Glomerular endothelial cell (primary cell): Measurements from ENCODE around the gene KCNQ4. TPM values are rescaled to one million over a fixed set of nuclear protein-coding genes. Genes with fewer than 3 reads are reported as not detected.

Experiments
- DNase-seq: peaks from one replicate; pipeline ENCODE4 v3.0.0-alpha.2; 2011; ENCODE audit warnings: low read depth, low spot score; ENCODE audit errors: extremely low read depth
- total RNA-seq: library from RNA; depleted of rRNA; stranded (reverse); fragments of >200 nt; gene quantifications from 2 replicates; pipeline ENCODE4 v1.2.3, GENCODE V29; 2015

The KCNQ4 gene
- total RNA-seq, 1 donor from 2014 or later: 0.12 TPM

DNA sequence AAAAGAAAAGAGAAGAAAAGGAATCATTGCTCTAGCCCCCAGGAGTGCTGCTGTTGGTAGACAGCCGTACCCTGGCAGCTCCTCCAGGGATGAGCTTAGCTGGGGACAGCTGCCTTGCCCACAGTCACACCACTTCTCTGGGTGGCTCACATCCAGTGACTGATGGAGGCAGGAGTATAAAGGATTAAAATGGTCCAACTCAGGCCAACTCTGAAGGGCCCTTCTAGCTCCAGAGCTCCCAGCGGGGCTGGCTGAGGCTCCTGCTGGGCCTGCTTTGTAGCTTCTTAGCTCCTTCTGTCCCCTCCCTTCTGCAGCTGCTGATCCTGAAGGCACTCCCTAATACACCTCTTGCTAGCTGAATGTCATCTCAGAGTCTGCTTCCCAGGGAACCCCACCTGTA, 74.2 kb downstream of the KCNQ4 start:
- DNase-seq: no peak

DNA sequence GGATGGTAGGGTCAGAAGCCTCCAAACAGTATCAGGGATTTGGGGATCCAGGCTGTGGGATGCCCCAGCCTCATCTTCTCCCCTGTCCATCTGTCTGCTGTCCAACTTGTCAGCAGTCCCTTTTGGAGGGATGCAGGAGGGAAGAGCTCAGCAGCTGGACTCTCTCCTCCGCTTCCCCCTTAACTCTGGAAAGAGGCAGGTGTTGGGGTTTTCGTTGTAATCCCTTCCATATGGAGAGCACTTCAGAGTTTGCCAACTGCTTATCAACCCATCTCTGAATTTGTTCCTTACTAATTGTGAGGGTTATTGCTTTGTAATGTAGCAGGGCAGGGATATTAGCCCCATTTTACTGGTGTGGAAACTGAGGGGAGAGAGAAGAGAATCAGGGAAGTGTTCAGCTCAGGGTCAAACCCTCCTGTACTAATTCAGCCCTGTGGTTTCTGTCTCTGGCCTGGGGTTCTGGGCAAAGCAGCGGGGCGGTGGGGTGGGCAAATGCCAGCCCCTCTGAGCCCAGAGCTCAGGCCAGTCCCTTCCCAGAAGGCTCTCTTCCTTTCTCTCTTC, 75.3 kb downstream of the KCNQ4 start:
- DNase-seq: no peak

GRCh38 chr1:40860706-40861223, 77.2 kb downstream of the KCNQ4 start:
- no peak for DNase-seq

GRCh38 chr1:40861224-40862003, 77.8 kb downstream of the KCNQ4 start:
- DNase-seq: no peak

DNA sequence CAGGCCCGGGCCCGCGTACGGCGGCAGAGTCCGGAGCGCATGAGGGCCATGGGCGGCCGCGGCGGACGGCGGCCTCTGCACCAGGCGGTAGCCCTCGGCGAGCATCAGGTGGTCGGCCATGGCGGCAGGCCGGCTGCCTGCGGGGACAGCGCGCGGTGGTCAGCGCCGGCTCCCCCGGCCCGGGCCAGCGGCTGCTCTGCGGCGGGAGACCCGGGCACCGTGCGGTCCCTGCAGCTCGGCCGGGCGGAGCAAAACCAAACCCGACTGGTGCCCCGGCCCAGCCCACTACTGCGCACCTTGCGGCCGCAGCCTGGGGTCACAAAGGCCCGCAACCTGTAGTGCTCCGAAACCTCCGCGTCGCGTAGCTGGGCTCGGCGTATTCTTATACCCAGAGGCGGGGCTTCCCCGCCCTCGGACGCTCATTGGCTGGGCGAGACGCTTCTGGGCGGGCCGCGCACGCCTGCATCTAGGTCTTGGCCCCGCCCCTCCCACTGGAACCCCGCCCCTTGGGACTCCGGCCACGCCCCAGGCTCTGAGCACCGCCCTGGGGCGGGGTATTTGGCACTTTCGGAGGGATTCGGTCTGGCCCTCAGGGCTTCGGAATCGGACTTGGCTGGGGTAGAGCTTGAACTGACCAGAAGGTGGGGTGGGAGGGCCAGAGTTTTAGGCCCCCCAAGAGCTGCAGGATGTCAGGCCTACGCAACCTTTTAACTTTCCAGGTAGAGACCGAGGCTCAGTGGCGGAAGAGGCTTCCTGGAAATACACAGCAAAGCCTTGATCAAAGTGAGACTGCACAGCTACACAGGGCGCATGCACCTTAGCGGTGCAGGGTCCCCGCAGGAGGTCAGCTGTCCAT, 78.6 kb downstream of the KCNQ4 start, which contains the start of gene CITED4:
CITED4 (minus strand) TSS at position 356 of the 856 bp plus-strand sequence; CDS start at position 120, 236 bp downstream.
- DNase-seq: no peak

GRCh38 chr1:40868051-40868723, 84.6 kb downstream of the KCNQ4 start:
- no peak for DNase-seq

- DNase-seq: no peak
Observed at GRCh38 chr1:40870135-40870728, 86.6 kb downstream of the KCNQ4 start.

DNA sequence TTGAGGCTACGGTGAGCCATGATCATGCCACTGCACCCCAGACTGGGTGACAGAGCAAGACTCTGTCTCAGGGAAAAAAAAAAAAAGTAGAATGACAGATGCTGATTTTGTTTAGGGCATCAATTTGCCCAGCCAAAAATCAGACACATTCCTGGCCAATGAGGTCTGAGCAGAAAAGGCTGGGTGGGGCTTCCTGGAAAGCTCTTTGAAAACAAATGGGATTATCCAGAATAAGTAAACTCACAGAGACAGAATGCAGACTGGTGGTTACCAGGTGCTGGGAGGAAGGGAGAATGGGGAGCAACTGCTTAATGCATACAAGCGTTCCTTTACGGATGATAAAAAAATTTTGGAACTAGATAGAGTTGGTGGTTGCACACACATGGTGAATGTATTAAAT, 88.7 kb downstream of the KCNQ4 start:
- no peak for DNase-seq

- DNase-seq: no peak
Observed at GRCh38 chr1:40873863-40874472, 90.4 kb downstream of the KCNQ4 start.

- no peak for DNase-seq
Observed at GRCh38 chr1:40876436-40876761, 92.8 kb downstream of the KCNQ4 start.

GRCh38 chr1:40876891-40877290, 93.3 kb downstream of the KCNQ4 start:
- DNase-seq: no peak

- peak; percentile 72 for DNase-seq
Observed at GRCh38 chr1:40877698-40878097, 94.1 kb downstream of the KCNQ4 start.

DNA sequence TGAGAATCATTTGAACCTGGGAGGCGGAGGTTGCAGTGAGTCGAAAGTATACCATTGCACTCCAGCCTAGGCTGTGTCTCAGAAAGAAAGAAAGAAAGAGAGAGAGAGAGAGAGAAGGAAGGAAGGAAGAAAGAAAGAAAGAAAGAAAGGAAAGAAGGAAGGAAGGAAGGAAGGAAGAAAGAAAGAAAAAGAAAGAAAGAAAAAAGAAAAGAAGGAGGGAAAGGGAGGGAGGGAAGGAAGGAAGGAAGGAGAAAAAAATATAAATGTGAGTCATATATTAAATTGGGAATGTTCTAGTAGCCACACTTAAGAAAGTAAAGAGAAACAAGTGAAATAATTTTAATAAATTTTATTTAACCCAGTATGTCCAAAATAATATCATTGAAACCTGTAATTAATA, 95.3 kb downstream of the KCNQ4 start:
- DNase-seq: no peak

GRCh38 chr1:40879482-40880175, 96.0 kb downstream of the KCNQ4 start:
- no peak for DNase-seq

GRCh38 chr1:40880813-40881549, 97.4 kb downstream of the KCNQ4 start:
- no peak for DNase-seq

- DNase-seq: no peak
Observed at GRCh38 chr1:40884055-40884795, 100.6 kb downstream of the KCNQ4 start.

- no peak for DNase-seq
Observed at GRCh38 chr1:40886318-40887011, 102.9 kb downstream of the KCNQ4 start.

DNA sequence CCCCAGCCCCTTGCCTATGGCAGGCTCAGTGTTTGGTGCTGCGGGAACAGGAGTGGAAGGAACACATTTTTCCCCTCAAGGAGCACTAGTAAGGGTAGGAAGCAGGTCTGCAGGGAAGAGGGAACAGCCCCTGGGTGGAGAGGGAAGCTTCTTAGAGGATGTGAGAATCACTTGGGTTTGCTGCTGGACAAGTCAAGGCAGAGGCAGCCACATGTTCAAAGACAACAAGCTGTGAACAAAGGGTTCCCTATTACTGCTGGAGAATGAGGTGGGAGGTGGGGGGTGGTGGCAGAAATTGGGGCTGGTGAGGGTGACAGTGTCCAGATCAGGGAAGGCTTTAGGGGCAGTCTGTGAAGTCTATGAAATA, 103.4 kb downstream of the KCNQ4 start:
- no peak for DNase-seq
